Keratinocyte (primary cell): ENCODE results near the gene ATP10D.

Experiments
- EZH2 ChIP-seq: IDR thresholded peaks from one replicate; pipeline ENCODE4 v1.6.1; 2012; ENCODE audit warnings: inconsistent platforms, mild to moderate bottlenecking, low read length, moderate library complexity
- TF ChIP-seq, protein P1 (sequence below), 3 experiments: IDR thresholded peaks in 1 of 3; conservative IDR thresholded peaks in 1 of 3; optimal IDR thresholded peaks in 1 of 3; 2 replicates in 2 of 3; 3 replicates in 1 of 3; pipeline versions ENCODE3 to v1.5.1; 2011; ENCODE audit warnings: low read length in 3 of 3, mild to moderate bottlenecking in 3 of 3, moderate library complexity in 2 of 3, control low read depth in 1 of 3, inconsistent platforms in 1 of 3; ENCODE audit not compliant: insufficient read depth in 2 of 3; ENCODE audit errors: extremely low read depth in 1 of 3

DNA sequence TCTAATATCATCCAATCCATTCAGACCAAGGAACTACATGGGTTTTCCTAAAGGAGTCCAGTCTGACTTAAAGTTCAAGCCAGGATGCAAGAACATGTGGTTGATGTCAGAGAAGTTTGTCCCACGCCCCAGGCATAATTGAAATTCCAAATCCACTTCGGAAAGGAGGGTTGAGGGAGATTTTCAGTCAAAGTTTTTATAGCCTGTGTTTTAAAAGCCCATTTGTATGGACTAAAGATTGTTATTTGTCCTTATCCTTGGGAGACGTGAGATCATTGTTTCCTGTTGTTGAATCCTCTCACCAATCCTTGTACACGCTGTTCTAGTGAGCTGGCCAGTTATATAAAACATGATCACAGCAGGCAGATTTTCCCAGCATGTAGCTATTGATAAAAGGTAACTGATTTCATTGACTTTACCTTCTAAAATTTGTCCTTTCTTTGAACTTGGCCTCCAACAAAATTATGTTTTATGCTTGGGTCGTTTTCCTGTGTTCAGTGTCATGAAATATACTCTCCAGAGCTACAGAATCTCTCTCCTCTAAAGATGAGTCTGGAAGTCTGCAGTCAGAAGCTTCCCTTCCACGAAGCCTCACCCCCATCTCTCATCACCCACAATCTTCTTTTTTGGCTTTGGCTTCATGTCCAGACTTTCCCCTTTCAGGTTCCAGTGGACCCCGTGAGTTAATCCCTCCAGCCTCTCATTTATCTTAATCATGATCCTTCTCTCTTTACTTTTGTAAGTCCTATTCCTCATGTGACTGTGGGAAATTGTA, 92.9 kb downstream of the ATP10D start:
- no peak for TF ChIP-seq EZH2
- TF ChIP-seq, protein P1, sequence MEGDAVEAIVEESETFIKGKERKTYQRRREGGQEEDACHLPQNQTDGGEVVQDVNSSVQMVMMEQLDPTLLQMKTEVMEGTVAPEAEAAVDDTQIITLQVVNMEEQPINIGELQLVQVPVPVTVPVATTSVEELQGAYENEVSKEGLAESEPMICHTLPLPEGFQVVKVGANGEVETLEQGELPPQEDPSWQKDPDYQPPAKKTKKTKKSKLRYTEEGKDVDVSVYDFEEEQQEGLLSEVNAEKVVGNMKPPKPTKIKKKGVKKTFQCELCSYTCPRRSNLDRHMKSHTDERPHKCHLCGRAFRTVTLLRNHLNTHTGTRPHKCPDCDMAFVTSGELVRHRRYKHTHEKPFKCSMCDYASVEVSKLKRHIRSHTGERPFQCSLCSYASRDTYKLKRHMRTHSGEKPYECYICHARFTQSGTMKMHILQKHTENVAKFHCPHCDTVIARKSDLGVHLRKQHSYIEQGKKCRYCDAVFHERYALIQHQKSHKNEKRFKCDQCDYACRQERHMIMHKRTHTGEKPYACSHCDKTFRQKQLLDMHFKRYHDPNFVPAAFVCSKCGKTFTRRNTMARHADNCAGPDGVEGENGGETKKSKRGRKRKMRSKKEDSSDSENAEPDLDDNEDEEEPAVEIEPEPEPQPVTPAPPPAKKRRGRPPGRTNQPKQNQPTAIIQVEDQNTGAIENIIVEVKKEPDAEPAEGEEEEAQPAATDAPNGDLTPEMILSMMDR (optimal IDR thresholded peaks at IDR 0.05 in 1 of 3, IDR thresholded peaks at IDR 0.05 in 1 of 3, conservative IDR thresholded peaks at IDR 0.05 in 1 of 3; ENCODE audit: extremely low read depth in 1 of 3, insufficient read depth in 2 of 3, low read length in 3 of 3) = no peak
